Mesothelial cell of epicardium (in vitro differentiated cells): Measurements from ENCODE around the gene METRN. TPM values are rescaled to one million over a fixed set of nuclear protein-coding genes. Genes with fewer than 3 reads are reported as not detected.

Source experiments
- DNase-seq, 2 experiments: peaks; one replicate each; pipeline ENCODE4 v3.0.0; 2021; ENCODE audit warnings: low spot score in 2 of 2; ENCODE audit not compliant: unreplicated experiment in 2 of 2
- H3K27ac Mint-ChIP-seq: 2 replicates; pipeline ENCODE4 v1.8.0; 2021; ENCODE audit warnings: mixed read lengths
- H3K27me3 Mint-ChIP-seq: 2 replicates; pipeline ENCODE4 v1.8.0; 2021; ENCODE audit warnings: low read depth, mixed read lengths
- H3K36me3 Mint-ChIP-seq: 2 replicates; pipeline ENCODE4 v1.8.0; 2021; ENCODE audit warnings: mixed read lengths
- H3K4me1 Mint-ChIP-seq: 2 replicates; pipeline ENCODE4 v1.8.0; 2021; ENCODE audit warnings: mixed read lengths
- H3K4me3 Mint-ChIP-seq: 2 replicates; pipeline ENCODE4 v1.8.0; 2021; ENCODE audit warnings: mild to moderate bottlenecking, moderate library complexity, mixed read lengths
- H3K9me3 Mint-ChIP-seq: 2 replicates; pipeline ENCODE4 v1.8.0; 2021; ENCODE audit warnings: mixed read lengths
- CTCF ChIP-seq: fragments of 200-600 bp; sonication (generic); IDR thresholded peaks from one replicate; pipeline ENCODE4 v1.5.0; 2021; ENCODE audit warnings: antibody characterized with exemption; ENCODE audit not compliant: unreplicated experiment
- total RNA-seq: library from RNA; stranded (reverse); gene quantifications from 3 replicates; pipeline ENCODE4 v1.2.1, GENCODE V29; 2021

Gene METRN
- total RNA-seq, result 12.8 to 15.3 TPM (median 15.1 TPM) in 3 replicates

GRCh38 chr16:714558-715476, at the start of gene METRN:
Gene METRN, plus strand, starts transcription at chr16:715118. Its CDS starts 172 bp downstream, at chr16:715290.
- Mint-ChIP-seq H3K27me3 (peaks cover 52% of the 10 kb centered on the region), H3K27ac (no peak within 1 kb of the TSS), H3K4me3 (peak within 1 kb of the TSS; percentile 56), H3K9me3 (no peaks in the 10 kb centered on the region), H3K4me1 (peaks cover 8% of the 10 kb centered on the region), H3K36me3 (no peaks in the 10 kb centered on the region)
- no peak for TF ChIP-seq CTCF
- peak; percentile 94 to 96 for DNase-seq

GRCh38 chr16:666572-666971, 48.3 kb upstream of the METRN start:
- peaks cover 2% of the 10 kb centered on the region for H3K36me3 Mint-ChIP-seq

GRCh38 chr16:667113-667779, 47.7 kb upstream of the METRN start:
- DNase-seq, result no peak
- Mint-ChIP-seq H3K4me1 (peaks cover 5% of the 10 kb centered on the region), H3K36me3 (peaks cover 2% of the 10 kb centered on the region), H3K9me3 (no peaks in the 10 kb centered on the region), H3K27ac (peak overlapping the region; percentile 61), H3K4me3 (peak overlapping the region; percentile 74), H3K27me3 (no peaks in the 10 kb centered on the region)
- TF ChIP-seq CTCF, result no peak

More at GRCh38 chr16:666572-666971, 48.3 kb upstream of the METRN start:
- Mint-ChIP-seq H3K4me3 (no peak overlapping the region), H3K27ac (no peak overlapping the region), H3K27me3 (no peaks in the 10 kb centered on the region), H3K4me1 (peaks cover 5% of the 10 kb centered on the region), H3K9me3 (no peaks in the 10 kb centered on the region)
- no peak for TF ChIP-seq CTCF
- no peak for DNase-seq

DNA sequence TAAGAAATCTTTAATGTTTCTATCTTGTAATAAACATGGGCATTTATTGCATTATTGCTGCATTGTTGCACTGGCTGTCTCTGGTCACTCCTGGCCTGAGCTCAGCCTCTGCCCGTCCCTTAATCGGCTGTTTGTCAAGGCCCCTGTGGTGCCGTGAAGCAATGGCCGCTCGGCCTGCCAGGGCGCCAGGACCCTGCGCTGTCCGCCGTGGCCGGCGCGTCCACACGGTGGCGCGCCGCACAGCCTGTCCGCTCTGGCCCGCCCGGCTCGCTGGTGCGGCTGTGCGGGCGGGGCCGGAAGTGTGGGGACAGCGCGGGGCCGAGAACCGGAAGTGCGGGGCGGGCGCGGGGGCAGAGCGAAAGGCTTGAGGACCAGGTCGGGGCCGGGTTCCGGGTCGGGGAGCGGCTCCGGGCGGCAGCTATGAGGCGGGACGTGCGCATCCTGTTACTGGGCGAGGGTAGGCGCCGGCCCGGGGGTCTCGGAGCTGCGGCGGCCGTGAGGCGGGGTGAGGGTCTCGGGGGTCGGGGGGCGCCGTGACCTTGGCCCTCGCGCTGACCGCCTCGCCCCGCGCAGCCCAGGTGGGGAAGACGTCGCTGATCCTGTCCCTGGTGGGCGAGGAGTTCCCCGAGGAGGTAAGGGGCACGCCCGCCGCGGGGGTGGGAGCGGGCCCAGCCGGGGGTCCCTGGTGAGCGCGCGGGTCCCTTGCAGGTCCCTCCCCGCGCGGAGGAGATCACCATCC, 47.0 kb upstream of the METRN start, which contains the start of gene RHOT2:
TSS of gene RHOT2 (plus strand) at position 353 of the 739 bp plus-strand sequence. CDS start at position 421, 68 bp downstream.
- peak; percentile 91 to 92 for DNase-seq
- Mint-ChIP-seq H3K27ac (peak within 1 kb of the TSS; percentile 61), H3K4me1 (peaks cover 5% of the 10 kb centered on the region), H3K4me3 (peak within 1 kb of the TSS; percentile 74), H3K36me3 (peaks cover 2% of the 10 kb centered on the region), H3K9me3 (no peaks in the 10 kb centered on the region), H3K27me3 (no peaks in the 10 kb centered on the region)
- peak; percentile 58 for TF ChIP-seq CTCF

DNA sequence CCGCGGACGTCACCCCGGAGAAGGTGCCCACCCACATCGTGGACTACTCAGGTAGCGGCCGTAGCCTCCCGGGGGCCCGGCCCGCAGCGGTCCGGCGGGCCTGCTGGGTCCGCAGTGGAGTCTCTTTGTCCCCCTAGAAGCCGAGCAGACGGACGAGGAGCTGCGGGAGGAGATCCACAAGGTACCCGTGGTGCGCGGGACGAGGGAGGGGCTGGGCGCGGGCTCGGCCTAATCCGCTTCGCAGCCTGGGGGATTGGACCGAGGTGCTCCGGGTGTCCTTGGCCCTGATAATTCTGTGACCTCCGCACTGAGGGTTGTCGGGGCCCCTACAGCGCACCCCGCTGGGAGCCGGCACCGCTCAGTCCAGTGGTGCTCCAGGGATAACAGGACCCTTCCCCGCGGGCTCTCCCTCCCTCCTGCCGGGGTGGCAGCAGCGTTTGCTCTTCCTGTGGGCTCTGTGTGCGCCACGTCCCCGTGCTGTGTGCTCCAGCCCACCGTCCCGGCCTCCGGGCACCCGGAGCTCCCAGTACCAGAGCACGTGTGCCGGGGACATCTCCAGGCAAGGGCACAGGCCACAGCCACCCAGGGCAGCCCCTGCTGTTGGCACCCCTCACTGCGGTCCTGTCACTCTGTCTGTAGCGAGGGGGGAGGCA, 46.3 kb upstream of the METRN start:
- TF ChIP-seq CTCF, result no peak
- Mint-ChIP-seq H3K4me3 (peak overlapping the region; percentile 74), H3K9me3 (no peaks in the 10 kb centered on the region), H3K27ac (no peak overlapping the region), H3K27me3 (no peaks in the 10 kb centered on the region), H3K36me3 (peaks cover 2% of the 10 kb centered on the region), H3K4me1 (peaks cover 5% of the 10 kb centered on the region)
- no peak for DNase-seq
